ACC112 (cell line): ENCODE results near the gene LLGL2.
"Not testable (repeated sequence)": the region's sequence is repeated elsewhere in the genome, so short reads cannot be mapped to it uniquely, and the experiment has no call there.

Source experiments
- H2AFZ ChIP-seq: fragments of 200-600 bp; sonication (generic); one replicate; pipeline ENCODE4 v1.6.0; 2017; ENCODE audit warnings: antibody characterized with exemption, low read length; ENCODE audit not compliant: unreplicated experiment
- H3K27ac ChIP-seq: fragments of 200-600 bp; sonication (generic); 2 replicates; pipeline ENCODE4 v1.5.1; 2014; ENCODE audit warnings: low read depth, mild to moderate bottlenecking, antibody characterized with exemption, low read length, moderate library complexity
- H3K27me3 ChIP-seq: fragments of 200-600 bp; sonication (generic); 2 replicates; pipeline ENCODE4 v1.6.1; 2014; ENCODE audit warnings: mild to moderate bottlenecking, antibody characterized with exemption, low read length, moderate library complexity, mixed read lengths; ENCODE audit not compliant: insufficient read depth
- H3K36me3 ChIP-seq: fragments of 200-600 bp; sonication (generic); 2 replicates; pipeline ENCODE4 v1.6.1; 2016; ENCODE audit warnings: mild to moderate bottlenecking, antibody characterized with exemption, low read length, moderate library complexity, mixed read lengths; ENCODE audit not compliant: insufficient read depth
- H3K4me1 ChIP-seq: fragments of 200-600 bp; sonication (generic); one replicate; pipeline ENCODE4 v1.6.1; 2016; ENCODE audit warnings: low read length, mixed read lengths; ENCODE audit not compliant: insufficient read depth, unreplicated experiment, control insufficient read depth
- H3K4me3 ChIP-seq: fragments of 200-600 bp; sonication (generic); 2 replicates; pipeline ENCODE4 v1.5.1; 2014; ENCODE audit warnings: mild to moderate bottlenecking, low read depth, low read length
- H3K79me2 ChIP-seq: fragments of 200-600 bp; sonication (generic); one replicate; pipeline ENCODE4 v1.6.0; 2016; ENCODE audit warnings: low read length; ENCODE audit not compliant: control insufficient read depth, unreplicated experiment, insufficient read depth

LLGL2 gene

DNA sequence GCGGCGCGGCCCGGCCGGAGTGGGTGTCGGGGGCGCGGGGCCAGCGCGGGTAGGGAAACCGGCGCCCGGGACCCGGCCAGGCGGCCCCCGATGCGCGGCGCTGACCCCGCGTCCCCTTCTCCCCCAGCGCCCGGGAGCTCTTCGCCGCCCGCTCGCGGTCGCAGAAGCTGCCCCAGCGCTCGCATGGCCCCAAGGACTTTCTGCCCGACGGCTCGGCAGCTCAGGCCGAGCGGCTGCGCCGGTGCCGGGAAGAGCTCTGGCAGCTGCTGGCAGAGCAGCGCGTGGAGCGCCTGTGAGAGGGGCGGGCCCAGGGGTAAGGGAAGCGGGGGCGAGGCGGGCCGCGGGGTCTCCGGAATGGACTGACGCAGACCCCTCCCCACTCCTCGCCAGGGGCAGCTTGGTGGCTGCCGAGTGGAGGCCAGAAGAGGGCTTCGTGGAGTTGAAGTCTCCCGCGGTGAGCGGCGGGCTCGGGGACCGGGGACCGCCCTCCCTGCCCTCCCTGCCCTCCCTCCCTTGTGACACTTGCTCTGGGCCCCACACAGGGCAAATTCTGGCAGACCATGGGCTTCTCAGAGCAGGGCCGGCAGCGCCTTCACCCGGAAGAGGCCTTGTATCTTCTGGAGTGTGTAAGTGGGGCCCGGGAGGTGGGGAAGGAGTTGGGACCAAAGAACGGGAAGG, 8.7 kb upstream of the LLGL2 start:
- no peaks in the 10 kb centered on the region for H3K27me3 ChIP-seq
- no peak overlapping the region for H3K27ac ChIP-seq
- H3K4me1 ChIP-seq: peaks cover 15% of the 10 kb centered on the region
- no peaks in the 10 kb centered on the region for H3K36me3 ChIP-seq
- H3K4me3 ChIP-seq: peak overlapping the region; percentile 81
- H2AFZ ChIP-seq: peak overlapping the region; percentile 94
- peaks cover 3% of the 10 kb centered on the region for H3K79me2 ChIP-seq

GRCh38 chr17:75517297-75517865, 8.1 kb upstream of the LLGL2 start:
- Histone ChIP-seq H3K4me1 (peaks cover 9% of the 10 kb centered on the region), H2AFZ (no peak overlapping the region), H3K79me2 (peaks cover 3% of the 10 kb centered on the region), H3K27ac (no peak overlapping the region), H3K36me3 (no peaks in the 10 kb centered on the region), H3K4me3 (peak overlapping the region; percentile 81), H3K27me3 (no peaks in the 10 kb centered on the region)

- H2AFZ ChIP-seq: no peak overlapping the region
- no peaks in the 10 kb centered on the region for H3K27me3 ChIP-seq
- no peak overlapping the region for H3K27ac ChIP-seq
- H3K36me3 ChIP-seq: no peaks in the 10 kb centered on the region
- peaks cover 8% of the 10 kb centered on the region for H3K4me1 ChIP-seq
- no peak overlapping the region for H3K4me3 ChIP-seq
- peaks cover 3% of the 10 kb centered on the region for H3K79me2 ChIP-seq
Observed at GRCh38 chr17:75518201-75518600, 7.3 kb upstream of the LLGL2 start.

DNA sequence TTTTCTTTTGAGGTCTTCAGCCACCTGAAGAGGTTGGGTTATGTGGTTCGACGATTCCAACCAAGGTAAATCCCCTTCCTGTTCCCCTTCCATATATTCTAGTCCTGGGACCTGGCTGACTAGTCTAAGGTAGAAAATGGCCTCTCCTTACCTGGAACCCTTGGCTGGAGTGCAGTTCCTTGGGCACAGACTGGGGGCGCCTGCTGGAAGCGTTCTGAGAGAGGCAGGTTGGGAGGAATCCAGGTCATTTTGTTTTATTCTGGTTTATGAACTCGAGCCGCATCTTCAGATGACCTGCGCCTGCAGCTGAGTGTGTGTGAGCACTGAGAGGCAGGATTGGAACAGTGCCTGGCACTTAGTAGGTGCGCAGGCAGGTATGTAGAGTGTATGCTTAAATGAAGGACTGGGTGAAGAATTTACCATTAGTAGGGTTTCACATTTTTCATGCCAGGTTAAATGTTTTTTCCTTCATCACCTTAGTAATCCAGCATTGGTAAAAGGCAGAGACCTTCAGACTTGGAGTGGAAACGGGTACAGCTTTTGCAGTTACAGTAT, 6.4 kb upstream of the LLGL2 start:
- Histone ChIP-seq H3K27ac (no peak overlapping the region), H3K27me3 (no peaks in the 10 kb centered on the region), H3K4me3 (no peak overlapping the region), H2AFZ (no peak overlapping the region), H3K36me3 (no peaks in the 10 kb centered on the region), H3K79me2 (peaks cover 3% of the 10 kb centered on the region), H3K4me1 (peaks cover 6% of the 10 kb centered on the region)

GRCh38 chr17:75520413-75520812, 5.1 kb upstream of the LLGL2 start:
- H3K79me2 ChIP-seq, H3K36me3 ChIP-seq, H3K4me1 ChIP-seq: not testable (repeated sequence)

GRCh38 chr17:75521290-75521689, 4.2 kb upstream of the LLGL2 start:
- H2AFZ ChIP-seq: no peak overlapping the region
- no peaks in the 10 kb centered on the region for H3K36me3 ChIP-seq

More at GRCh38 chr17:75520413-75520812, 5.1 kb upstream of the LLGL2 start:
- not testable (repeated sequence) for H3K27me3 ChIP-seq, H3K27ac ChIP-seq, H3K4me3 ChIP-seq, H2AFZ ChIP-seq

DNA sequence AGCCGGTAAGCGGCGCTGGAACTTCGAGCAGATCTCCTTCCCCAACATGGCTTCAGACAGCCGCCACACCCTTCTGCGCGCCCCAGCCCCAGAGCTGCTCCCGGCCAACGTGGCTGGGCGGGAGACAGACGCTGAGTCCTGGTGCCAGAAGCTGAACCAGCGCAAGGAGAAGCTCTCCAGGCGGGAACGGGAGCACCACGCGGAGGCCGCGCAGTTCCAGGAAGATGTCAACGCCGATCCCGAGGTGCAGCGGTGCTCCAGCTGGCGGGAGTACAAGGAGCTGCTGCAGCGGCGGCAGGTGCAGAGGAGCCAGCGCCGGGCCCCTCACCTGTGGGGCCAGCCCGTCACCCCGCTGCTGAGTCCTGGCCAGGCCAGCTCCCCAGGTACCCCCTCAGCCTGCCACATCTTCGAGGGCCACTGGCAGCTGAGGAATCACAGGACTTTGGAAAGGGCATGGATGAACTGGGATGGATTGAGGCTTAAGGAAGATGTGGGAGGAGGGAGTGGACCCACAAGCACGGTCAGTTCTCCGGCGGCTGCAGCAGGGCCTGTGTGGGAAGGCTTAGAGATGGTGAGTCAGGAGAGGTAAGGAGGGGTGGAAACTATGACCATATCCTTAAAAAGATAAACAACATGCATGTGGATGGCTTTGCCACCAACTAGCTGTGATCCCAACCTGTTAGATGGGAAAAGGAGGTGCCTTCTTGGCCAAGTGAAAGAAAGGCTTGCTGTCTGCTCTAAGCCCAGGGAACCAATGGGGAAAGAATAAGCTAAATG, 3.4 kb upstream of the LLGL2 start:
- Histone ChIP-seq H3K4me3 (no peak overlapping the region), H3K36me3 (no peaks in the 10 kb centered on the region), H2AFZ (no peak overlapping the region), H3K27ac (no peak overlapping the region), H3K27me3 (peaks cover 15% of the 10 kb centered on the region), H3K4me1 (no peaks in the 10 kb centered on the region), H3K79me2 (no peaks in the 10 kb centered on the region)

More at GRCh38 chr17:75521290-75521689, 4.2 kb upstream of the LLGL2 start:
- H3K79me2 ChIP-seq: no peaks in the 10 kb centered on the region
- H3K27ac ChIP-seq: no peak overlapping the region
- no peak overlapping the region for H3K4me3 ChIP-seq
- no peaks in the 10 kb centered on the region for H3K4me1 ChIP-seq
- H3K27me3 ChIP-seq: peaks cover 7% of the 10 kb centered on the region

- H2AFZ ChIP-seq: no peak overlapping the region
- H3K27me3 ChIP-seq: peaks cover 17% of the 10 kb centered on the region
- H3K79me2 ChIP-seq: no peaks in the 10 kb centered on the region
- no peak overlapping the region for H3K4me3 ChIP-seq
- no peaks in the 10 kb centered on the region for H3K36me3 ChIP-seq
- no peak overlapping the region for H3K27ac ChIP-seq
- no peaks in the 10 kb centered on the region for H3K4me1 ChIP-seq
Observed at GRCh38 chr17:75523647-75524046, 1.9 kb upstream of the LLGL2 start.

DNA sequence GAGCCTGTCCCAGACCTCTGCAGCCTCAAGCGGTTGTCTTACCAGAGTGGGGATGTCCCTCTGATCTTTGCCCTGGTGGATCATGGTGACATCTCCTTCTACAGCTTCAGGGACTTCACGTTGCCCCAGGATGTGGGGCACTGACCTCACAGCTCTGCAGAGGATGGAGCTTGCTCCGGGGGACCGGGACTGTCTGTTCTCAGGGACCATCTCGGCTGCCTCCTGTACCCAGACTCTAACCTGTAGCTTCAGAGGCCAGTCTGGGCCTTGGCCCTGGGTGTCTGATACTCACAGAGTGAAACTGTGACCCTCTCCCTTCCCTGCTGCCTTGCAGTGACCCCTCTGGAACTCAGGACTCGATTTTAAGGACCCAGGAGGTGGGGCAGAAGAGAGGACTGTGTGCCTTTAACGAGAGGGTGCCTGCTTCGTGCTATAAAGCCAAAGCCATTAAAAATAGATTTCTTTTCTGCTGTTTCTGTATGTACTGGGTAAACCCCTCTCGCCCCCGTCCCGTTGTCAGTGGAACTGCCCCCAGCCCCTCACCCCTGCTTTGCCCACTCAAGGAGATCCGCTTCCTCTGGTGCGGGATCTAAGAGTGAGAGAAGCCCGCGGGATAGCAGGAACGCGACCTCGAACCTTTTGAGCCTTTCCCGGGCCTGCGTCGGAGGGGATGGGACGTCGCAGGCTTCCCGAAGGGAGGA, 1.1 kb upstream of the LLGL2 start:
- peaks cover 17% of the 10 kb centered on the region for H3K27me3 ChIP-seq
- H2AFZ ChIP-seq: no peak overlapping the region
- H3K4me1 ChIP-seq: no peaks in the 10 kb centered on the region
- no peak overlapping the region for H3K4me3 ChIP-seq
- no peaks in the 10 kb centered on the region for H3K79me2 ChIP-seq
- no peak overlapping the region for H3K27ac ChIP-seq
- no peaks in the 10 kb centered on the region for H3K36me3 ChIP-seq

- Histone ChIP-seq H3K27me3 (peaks cover 17% of the 10 kb centered on the region), H3K27ac (no peak overlapping the region), H3K79me2 (no peaks in the 10 kb centered on the region), H3K4me1 (no peaks in the 10 kb centered on the region), H3K36me3 (no peaks in the 10 kb centered on the region), H2AFZ (no peak overlapping the region), H3K4me3 (peak overlapping the region; percentile 61)
Observed at GRCh38 chr17:75525806-75526554, 483 bp downstream of the LLGL2 start.
